Heart right ventricle (tissue), 16 donors: ENCODE results near the gene IKBKE. TPM values are rescaled to one million over a fixed set of nuclear protein-coding genes. Genes with fewer than 3 reads are reported as not detected.
A peak's percentile ranks its signal among the peaks of the same experiment; 100 is the strongest.

Source experiments
- ATAC-seq, 8 donors: fragments of 200-7000 bp; cut with Tn5 transposase; one replicate each; pipeline ENCODE4 v1.9.1; 2020; ENCODE audit warnings: mild to moderate bottlenecking in 8 of 8, moderate library complexity in 8 of 8, moderate number of reproducible peaks in 1 of 8
- DNase-seq, 2 donors: peaks; one replicate each; pipeline ENCODE4 v3.0.0-alpha.2; 2020
- H3K27ac ChIP-seq, 10 donors: fragments of 200-600 bp; sonication (generic) in 2 of 10; one replicate each; pipeline versions ENCODE4 v1.5.0 to v1.8.0; 2020 to 2022; ENCODE audit warnings: mild to moderate bottlenecking in 3 of 10
- H3K27me3 ChIP-seq, 7 donors: fragments of 200-600 bp; one replicate each; pipeline ENCODE4 v1.8.0; 2021 to 2022; ENCODE audit warnings: mild to moderate bottlenecking in 2 of 7
- H3K36me3 ChIP-seq, 9 donors: fragments of 200-600 bp; sonication (generic) in 1 of 9; one replicate each; pipeline versions ENCODE4 v1.5.0 to v1.8.0; 2020 to 2022; ENCODE audit warnings: mild to moderate bottlenecking in 2 of 9
- H3K4me1 ChIP-seq, 9 donors: fragments of 200-600 bp; sonication (generic) in 1 of 9; one replicate each; pipeline versions ENCODE4 v1.5.0 to v1.8.0; 2020 to 2022; ENCODE audit warnings: mild to moderate bottlenecking in 4 of 9
- H3K4me3 ChIP-seq, 10 donors: fragments of 200-600 bp; sonication (generic) in 2 of 10; one replicate each; pipeline versions ENCODE4 v1.5.0 to v1.8.0; 2020 to 2022; ENCODE audit warnings: mild to moderate bottlenecking in 7 of 10, moderate library complexity in 2 of 10
- H3K9me3 ChIP-seq, 11 donors: fragments of 200-600 bp in 10 of 11; sonication (generic) in 2 of 11; one replicate each; pipeline versions ENCODE4 v1.5.0 to v1.8.0; 2013 to 2022; ENCODE audit warnings: mild to moderate bottlenecking in 2 of 11, control low read depth in 1 of 11, moderate library complexity in 1 of 11
- CTCF ChIP-seq, 9 donors: fragments of 200-600 bp; sonication (generic) in 2 of 9; IDR thresholded peaks; one replicate each; pipeline versions ENCODE4 v1.5.0 to v1.8.0; 2021 to 2022; ENCODE audit warnings: antibody characterized with exemption in 9 of 9, mild to moderate bottlenecking in 5 of 9, moderate library complexity in 1 of 9
- WGBS, 2 donors: extraction: QIAGEN DNeasy Blood & Tissue Kit; methylation state at CpG; one replicate each; pipeline ENCODE4 v1.1.7; 2013; ENCODE audit warnings: inconsistent platforms in 1 of 2; 5-methylcytosine and 5-hydroxymethylcytosine counted together
- intact Hi-C, 10 donors: fragments of 100-400 bp; cut with DNase I; formaldehyde crosslinking; loops; one replicate each; pipeline versions ENCODE4 v1.11.1 to v1.14.2; 2022
- polyA plus RNA-seq, 2 donors: library from polyadenylated mRNA; stranded (reverse); fragments of 200-250 nt; gene quantifications; one replicate each; pipeline ENCODE4 v1.2.3, GENCODE V29; 2013
- total RNA-seq, 10 donors: library from RNA; stranded (reverse); fragmentation: NEBNext Ultra II Directional in 3 of 10; extraction: Animal tissue kit (Norgen Biotek cat#: 25700) in 3 of 10; gene quantifications; one replicate each; pipeline versions ENCODE4 v1.2.1 to v1.2.4, GENCODE V29; 2021 to 2023
- donor health status: Arrhythmogenic right ventricular cardiomyopathy.
- donor health status: ischemic (EF 13 %, LVEDD 7.1; RV severe dilation, severe dysfunction).
- donor health status: healthy with polysubstance abuse.
- donor health status: DM: no; HTN: yes; CAD: no.
- donor health status: DM: no; HTN: no; CAD: no.
- donor health status: ischemic (EF 25% LVEDD 6.9; RV normal size, moderate dysfunction).
- donor health status: ischemic (EF 25% LVEDD 5.7; RV mildly dilated, moderate dysfunction).
- donor health status: healthy.
- donor health status: DM: yes; HTN: yes; CAD: no.
- donor health status: Ischemic cardiomyopathy.
- donor health status: ischemic (EF 35%, LVEDD 5.7; RV mildly dilated, moderate dysfunction).
- donor health status: nonischemic (EF 11% LVEDD 7.7; RV severe dilation, severe dysfunction).
- donor health status: DM: yes; HTN: yes; CAD: no.
- donor health status: PGD.
- donor health status: ischemic (EF 29% LVEDD 5.4; RV normal size, mild dysfunction).
- donor health status: nonischemic (EF 23%, LVEDD 6.1; RV moderate dilation, normal function).

IKBKE gene
- total and polyA plus RNA-seq, 12 donors, result 0.29 to 5.4 (median 0.79) TPM

GRCh38 chr1:206495011-206495461 lies 24.8 kb downstream of the IKBKE start:
- WGBS, 2 donors, result 74 to 80% methylated on average over 6 of the region's 6 CpGs
- Histone ChIP-seq H3K9me3 (no peaks in the 10 kb centered on the region), H3K4me1 (peaks cover 8 to 32% (median 21%) of the 10 kb centered on the region in 9 donors), H3K27me3 (no peaks in the 10 kb centered on the region), H3K27ac (peak overlapping the region in 3 of 10 donors; percentile 25 to 51 (median 34)), H3K4me3 (no peak overlapping the region), H3K36me3 (peaks cover 0 to 55% (median 0%) of the 10 kb centered on the region in 9 donors)
- intact Hi-C loops, result loop anchor here in 3 of 10 donors (5.0 to 10.0 kb wide), 3 partner anchors 52 to 420 kb away; no protein-coding TSS in a partner anchor
- ATAC-seq, result peak in 1 of 8 donors; percentile 9
- DNase-seq, result no peak
- no peak for TF ChIP-seq CTCF (IDR thresholded peaks at IDR 0.05)

GRCh38 chr1:206495493-206496046 lies 25.3 kb downstream of the IKBKE start:
- Histone ChIP-seq H3K4me3 (no peak overlapping the region), H3K9me3 (no peaks in the 10 kb centered on the region), H3K27me3 (no peaks in the 10 kb centered on the region), H3K4me1 (peaks cover 8 to 27% (median 21%) of the 10 kb centered on the region in 9 donors), H3K27ac (peak overlapping the region in 5 of 10 donors; percentile 6 to 61 (median 25)), H3K36me3 (peaks cover 0 to 51% (median 0%) of the 10 kb centered on the region in 9 donors)
- no peak for TF ChIP-seq CTCF (IDR thresholded peaks at IDR 0.05)
- WGBS, 2 donors, result 63 to 67% methylated on average over 3 of the region's 3 CpGs
- intact Hi-C loops, result loop anchor here in 3 of 10 donors (5.0 to 10.0 kb wide), 3 partner anchors 52 to 419 kb away; no protein-coding TSS in a partner anchor
- ATAC-seq (peak in 4 of 8 donors; percentile 12 to 30 (median 14)), DNase-seq (no peak)

GRCh38 chr1:206496131-206496793 lies 26.0 kb downstream of the IKBKE start:
- 41 to 45% methylated on average over 6 of the region's 6 CpGs for WGBS, 2 donors
- peak overlapping the region in 3 of 10 donors; percentile 6 to 51 (median 16) for H3K27ac ChIP-seq
- H3K4me3 ChIP-seq, result no peak overlapping the region
- H3K4me1 ChIP-seq, result peaks cover 8 to 32% (median 26%) of the 10 kb centered on the region in 9 donors
- peaks cover 0 to 44% (median 0%) of the 10 kb centered on the region in 9 donors for H3K36me3 ChIP-seq
- peak in 4 of 8 donors; percentile 8 to 27 (median 18) for ATAC-seq
- intact Hi-C loops, result loop anchor here in 3 of 10 donors (5.0 to 10.0 kb wide), 3 partner anchors 51 to 419 kb away; no protein-coding TSS in a partner anchor
- H3K27me3 ChIP-seq, result no peaks in the 10 kb centered on the region
- DNase-seq, result peak in 1 of 2 donors; percentile 39
- no peak for TF ChIP-seq CTCF (IDR thresholded peaks at IDR 0.05)
- no peaks in the 10 kb centered on the region for H3K9me3 ChIP-seq

- Histone ChIP-seq H3K9me3 (no peaks in the 10 kb centered on the region), H3K27me3 (no peaks in the 10 kb centered on the region), H3K4me3 (no peak overlapping the region), H3K36me3 (peaks cover 0 to 33% (median 0%) of the 10 kb centered on the region in 9 donors), H3K4me1 (peaks cover 8 to 41% (median 33%) of the 10 kb centered on the region in 9 donors), H3K27ac (no peak overlapping the region)
- DNase-seq, result no peak
- no peak for TF ChIP-seq CTCF (IDR thresholded peaks at IDR 0.05)
- intact Hi-C loops, result loop anchor here in 4 of 10 donors (1.0 to 10.0 kb wide), 4 partner anchors 50 to 417 kb away; no protein-coding TSS in a partner anchor
- no peak for ATAC-seq
- WGBS, 2 donors, result 84 to 92% methylated on average over 4 of the region's 4 CpGs
Measured at GRCh38 chr1:206497363-206497762, 27.1 kb downstream of the IKBKE start.
